Breast epithelium (tissue), 4 donors: Measurements from ENCODE around the gene MALL. TPM values are rescaled to one million over a fixed set of nuclear protein-coding genes. Genes with fewer than 3 reads are reported as not detected.
"Not testable (repeated sequence)": the region's sequence is repeated elsewhere in the genome, so short reads cannot be mapped to it uniquely, and the experiment has no call there.

Experiments used
- DNase-seq, 2 donors: peaks; one replicate each; pipeline ENCODE4 v3.0.0-alpha.2; 2019; ENCODE audit warnings: low spot score in 2 of 2
- H3K27ac ChIP-seq, 2 donors: fragments of 200-600 bp; sonication (generic) in 1 of 2; one replicate each; pipeline ENCODE4 v1.5.1; 2016 to 2019; ENCODE audit warnings: mild to moderate bottlenecking in 1 of 2
- H3K27me3 ChIP-seq, 2 donors: fragments of 200-600 bp; sonication (generic) in 1 of 2; one replicate each; pipeline versions ENCODE4 v1.5.1 to v1.6.0; 2017 to 2019; ENCODE audit warnings: control low read depth in 1 of 2, mild to moderate bottlenecking in 1 of 2
- H3K36me3 ChIP-seq: fragments of 200-600 bp; one replicate; pipeline ENCODE4 v1.5.1; 2019
- H3K4me1 ChIP-seq, 2 donors: fragments of 200-600 bp; sonication (generic); one replicate each; pipeline ENCODE4 v1.5.1; 2016 to 2019; ENCODE audit warnings: control low read depth in 1 of 2
- H3K4me3 ChIP-seq, 3 donors: fragments of 200-600 bp; sonication (generic); 1 replicate in 2 of 3; 2 replicates in 1 of 3; pipeline ENCODE4 v1.5.1; 2016 to 2019; ENCODE audit warnings: mild to moderate bottlenecking in 3 of 3, moderate library complexity in 2 of 3
- H3K9me3 ChIP-seq, 2 donors: fragments of 200-600 bp; sonication (generic) in 1 of 2; one replicate each; pipeline ENCODE4 v1.5.1; 2016 to 2019; ENCODE audit warnings: control low read depth in 1 of 2
- CTCF ChIP-seq, 3 donors: fragments of 450-650 bp; IDR thresholded peaks; one replicate each; pipeline ENCODE4 v1.5.1; 2016 to 2017; ENCODE audit warnings: antibody characterized with exemption in 3 of 3, mild to moderate bottlenecking in 3 of 3, moderate library complexity in 3 of 3
- POLR2A ChIP-seq: fragments of 450-650 bp; IDR thresholded peaks from one replicate; pipeline ENCODE4 v1.6.1; 2016; ENCODE audit warnings: antibody characterized with exemption, mild to moderate bottlenecking, moderate library complexity
- POLR2AphosphoS5 ChIP-seq, 3 donors: sonication (generic); formaldehyde crosslinking; IDR thresholded peaks; one replicate each; pipeline ENCODE4 v1.6.1; 2017; ENCODE audit warnings: antibody characterized with exemption in 3 of 3
- intact Hi-C: fragments of 100-400 bp; cut with DNase I; formaldehyde crosslinking; loops from one replicate; pipeline ENCODE4 v1.15.1; 2023; ENCODE audit warnings: low total_unique reads
- total RNA-seq, 3 donors: library from RNA; depleted of rRNA; stranded (reverse); fragments of >200 nt; gene quantifications; one replicate each; pipeline ENCODE4 v1.1.0, GENCODE V29; 2016

The MALL gene
- total RNA-seq, 3 donors from 2014 or later = 6.2 to 19.6 (median 9.2) TPM

GRCh38 chr2:110116033-110116710 lies 550 bp upstream of the MALL start:
- H3K27ac ChIP-seq = peak overlapping the region; percentile 74 to 82
- DNase-seq = no peak
- peak overlapping the region; percentile 42 to 69 (median 58) for H3K4me3 ChIP-seq
- TF ChIP-seq POLR2AphosphoS5 (IDR thresholded peaks at IDR 0.05) (no peak), CTCF (IDR thresholded peaks at IDR 0.05) (peak; percentile 11 to 45 (median 42)), POLR2A (no peak)
- H3K9me3 ChIP-seq = no peaks in the 10 kb centered on the region
- H3K27me3 ChIP-seq = peaks cover 0 to 32% of the 10 kb centered on the region in 2 donors
- H3K36me3 ChIP-seq = no peaks in the 10 kb centered on the region
- intact Hi-C loops = loop anchor here (1.0 kb wide), 1 partner anchor 17 kb away; no protein-coding TSS in a partner anchor
- peaks cover 0 to 4% of the 10 kb centered on the region in 2 donors for H3K4me1 ChIP-seq

GRCh38 chr2:110114831-110115255 lies 779 bp downstream of the MALL start:
- TF ChIP-seq POLR2A (no peak), CTCF (IDR thresholded peaks at IDR 0.05) (no peak), POLR2AphosphoS5 (IDR thresholded peaks at IDR 0.05) (no peak)
- intact Hi-C loops = no loop called here
- DNase-seq = no peak
- Histone ChIP-seq H3K4me3 (peak overlapping the region; percentile 42 to 69 (median 58)), H3K9me3 (no peaks in the 10 kb centered on the region), H3K27ac (peak overlapping the region; percentile 6 to 82), H3K36me3 (no peaks in the 10 kb centered on the region), H3K27me3 (peaks cover 0 to 32% of the 10 kb centered on the region in 2 donors), H3K4me1 (peaks cover 0 to 4% of the 10 kb centered on the region in 2 donors)

GRCh38 chr2:110113961-110114591 lies 1.5 kb downstream of the MALL start:
- Histone ChIP-seq H3K27me3 (peaks cover 0 to 32% of the 10 kb centered on the region in 2 donors), H3K4me3 (peak overlapping the region; percentile 42 to 69 (median 58)), H3K27ac (peak overlapping the region; percentile 6 to 82), H3K9me3 (no peaks in the 10 kb centered on the region), H3K36me3 (no peaks in the 10 kb centered on the region), H3K4me1 (peaks cover 0 to 4% of the 10 kb centered on the region in 2 donors)
- intact Hi-C loops = no loop called here
- no peak for TF ChIP-seq POLR2AphosphoS5 (IDR thresholded peaks at IDR 0.05)
- no peak for DNase-seq

- H3K36me3 ChIP-seq, H3K4me1 ChIP-seq, H3K9me3 ChIP-seq, H3K4me3 ChIP-seq, H3K27me3 ChIP-seq, intact Hi-C loops, DNase-seq, H3K27ac ChIP-seq: not testable (repeated sequence)
Measured at GRCh38 chr2:110108291-110108690, 7.3 kb downstream of the MALL start.

- no peaks in the 10 kb centered on the region for H3K9me3 ChIP-seq
- no peak for TF ChIP-seq POLR2AphosphoS5 (IDR thresholded peaks at IDR 0.05)
- no peak for TF ChIP-seq CTCF (IDR thresholded peaks at IDR 0.05)
- TF ChIP-seq POLR2A = no peak
- DNase-seq = peak in 1 of 2 donors; percentile 16
- H3K36me3 ChIP-seq = no peaks in the 10 kb centered on the region
- no peak overlapping the region for H3K4me3 ChIP-seq
- intact Hi-C loops = no loop called here
- no peaks in the 10 kb centered on the region for H3K4me1 ChIP-seq
- H3K27ac ChIP-seq = peak overlapping the region; percentile 83 to 91
- H3K27me3 ChIP-seq = no peaks in the 10 kb centered on the region
Measured at GRCh38 chr2:110107092-110108079, 8.2 kb downstream of the MALL start.
